ENCODE results near the gene PNPLA3. TPM values are rescaled to one million over a fixed set of nuclear protein-coding genes. Genes with fewer than 3 reads are reported as not detected.
A peak's percentile ranks its signal among the peaks of the same experiment; 100 is the strongest.

PNPLA3 gene
- polyA plus RNA-seq, 4 donors, result 1.3 to 2.2 (median 1.6) TPM

DNA sequence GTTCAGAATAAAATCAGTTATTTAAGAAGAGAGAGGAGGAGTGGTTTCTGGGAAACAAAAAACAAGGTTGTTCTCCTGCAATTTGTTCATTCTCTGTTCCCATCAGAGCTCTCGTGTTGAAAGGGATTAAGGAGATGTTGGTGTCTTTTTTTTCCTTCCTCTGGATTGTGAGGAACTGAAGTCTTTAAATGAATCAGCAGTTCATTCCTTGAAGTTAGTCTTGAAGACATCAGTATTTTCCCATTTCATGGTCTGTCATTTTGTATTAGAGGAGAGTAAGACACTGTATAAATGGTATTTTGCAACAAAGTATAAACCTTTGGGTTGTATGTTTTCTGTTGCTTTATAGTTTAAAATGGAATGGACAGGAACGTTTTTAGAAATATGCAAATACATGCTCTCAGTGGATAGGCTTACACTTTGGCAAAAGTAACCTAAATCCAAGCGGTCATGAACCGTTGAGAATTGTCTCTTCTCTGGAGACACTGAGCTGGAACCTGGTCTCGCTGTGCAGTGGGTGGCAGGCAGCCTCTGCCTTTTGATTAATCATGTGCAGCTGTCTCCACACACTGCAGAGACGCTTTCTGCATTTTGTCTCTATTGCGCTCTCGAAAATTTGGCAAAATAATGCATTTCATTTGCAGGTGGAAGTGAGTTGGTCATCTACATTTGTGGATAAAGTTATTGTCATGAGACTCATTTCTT, 64.7 kb downstream of the PNPLA3 start:
- DNase-seq (ENCODE audit: low read depth in 4 of 4, low spot score in 2 of 4), result no peak

DNA sequence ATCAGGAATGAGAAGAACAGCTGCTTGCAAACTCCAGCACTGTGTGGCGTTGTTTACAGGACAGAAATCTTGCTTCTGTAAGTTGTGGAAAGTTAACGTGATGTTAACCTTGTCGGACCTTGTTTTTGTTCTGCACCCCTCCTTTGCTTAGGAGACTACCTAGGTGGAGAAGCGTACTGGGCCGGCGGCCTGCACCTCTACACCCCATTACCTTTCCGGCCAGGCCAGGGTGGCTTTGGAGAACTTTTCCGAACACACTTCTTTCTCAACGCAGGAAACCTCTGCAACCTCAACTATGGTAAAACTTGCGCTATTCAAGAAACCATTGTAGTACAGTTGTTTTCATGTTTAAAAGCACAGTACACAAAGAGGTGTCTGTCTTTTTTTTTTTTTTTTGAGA, 65.4 kb downstream of the PNPLA3 start:
- no peak for DNase-seq (ENCODE audit: low read depth in 4 of 4, low spot score in 2 of 4)

DNA sequence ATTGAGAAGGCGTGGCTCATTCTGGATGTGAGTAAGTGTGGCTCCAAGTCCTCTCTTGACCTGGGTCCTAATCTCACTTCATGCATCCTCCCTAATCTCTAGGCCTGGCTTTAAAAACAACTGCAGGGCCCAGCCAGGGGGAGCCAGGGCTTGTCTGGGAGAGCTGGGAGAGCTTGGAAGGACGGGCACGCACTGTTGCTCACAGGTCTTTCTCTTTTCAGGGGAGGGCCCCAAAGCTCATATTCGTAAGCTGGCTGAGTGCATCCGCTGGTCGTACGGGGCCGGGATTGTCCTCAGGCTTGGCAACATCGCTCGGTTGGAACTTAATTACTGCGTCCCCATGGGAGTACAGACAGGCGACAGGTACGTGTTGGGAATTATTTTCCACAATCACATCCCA, 66.4 kb downstream of the PNPLA3 start:
- no peak for DNase-seq (ENCODE audit: low read depth in 4 of 4, low spot score in 2 of 4)

DNA sequence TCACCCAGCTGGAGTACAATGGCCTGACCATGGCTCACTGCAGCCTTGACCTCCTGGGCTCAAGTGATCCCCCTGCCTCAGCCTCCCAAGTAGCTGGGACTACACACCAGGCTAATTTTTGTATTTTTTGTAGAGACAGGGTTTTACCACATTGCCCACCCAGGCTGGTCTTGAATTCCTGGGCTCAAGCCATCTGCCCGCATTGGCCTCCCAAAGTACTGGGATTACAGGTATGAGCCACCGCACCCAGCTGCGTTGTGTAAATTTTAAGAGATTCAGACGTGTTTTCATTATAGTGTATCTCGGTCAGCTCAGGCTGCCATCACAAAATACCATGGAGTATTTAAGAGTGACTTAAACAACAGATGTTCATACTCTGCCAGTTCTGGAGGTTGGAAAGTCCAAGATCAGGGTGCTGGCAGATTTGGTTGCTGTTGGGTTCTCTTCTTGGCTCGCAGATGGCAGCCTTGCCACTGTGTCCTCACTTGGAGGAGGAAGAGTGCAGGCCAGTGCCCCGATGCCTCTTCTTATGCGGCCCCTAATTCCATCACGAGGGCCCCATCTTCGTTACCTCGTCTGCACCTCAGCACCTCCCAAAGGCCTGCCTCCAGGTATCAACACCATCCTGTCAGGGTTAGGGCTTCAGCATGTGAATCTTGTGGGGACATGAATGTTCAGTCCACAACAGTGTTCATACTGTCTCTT, 67.9 kb downstream of the PNPLA3 start:
- DNase-seq (ENCODE audit: low read depth in 4 of 4, low spot score in 2 of 4), result no peak

DNA sequence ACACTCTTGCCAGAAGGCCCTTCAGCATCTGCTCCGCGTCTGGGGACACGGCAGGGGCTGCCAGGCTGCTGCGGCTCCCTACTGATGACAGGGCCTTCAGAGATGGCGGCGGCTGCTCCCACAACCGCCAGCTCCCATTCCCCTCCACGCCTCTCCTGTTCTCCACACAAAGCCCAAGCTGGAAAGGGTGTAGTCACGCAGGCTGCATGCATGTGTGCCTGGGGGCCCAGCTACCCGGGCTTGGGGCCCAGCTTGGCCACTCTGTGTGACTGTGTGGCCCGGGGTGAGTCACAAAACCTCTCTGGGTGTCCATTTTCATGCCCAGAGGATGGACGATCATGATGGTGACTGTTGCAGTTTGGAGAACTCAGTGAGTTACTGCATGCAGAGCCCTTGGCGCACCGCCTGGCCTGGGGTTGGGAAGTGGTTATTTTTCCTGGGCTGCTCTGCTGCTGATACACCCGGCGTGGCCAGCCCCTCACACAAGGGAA, 68.8 kb downstream of the PNPLA3 start:
- DNase-seq (ENCODE audit: low read depth in 4 of 4, low spot score in 2 of 4), result no peak

DNA sequence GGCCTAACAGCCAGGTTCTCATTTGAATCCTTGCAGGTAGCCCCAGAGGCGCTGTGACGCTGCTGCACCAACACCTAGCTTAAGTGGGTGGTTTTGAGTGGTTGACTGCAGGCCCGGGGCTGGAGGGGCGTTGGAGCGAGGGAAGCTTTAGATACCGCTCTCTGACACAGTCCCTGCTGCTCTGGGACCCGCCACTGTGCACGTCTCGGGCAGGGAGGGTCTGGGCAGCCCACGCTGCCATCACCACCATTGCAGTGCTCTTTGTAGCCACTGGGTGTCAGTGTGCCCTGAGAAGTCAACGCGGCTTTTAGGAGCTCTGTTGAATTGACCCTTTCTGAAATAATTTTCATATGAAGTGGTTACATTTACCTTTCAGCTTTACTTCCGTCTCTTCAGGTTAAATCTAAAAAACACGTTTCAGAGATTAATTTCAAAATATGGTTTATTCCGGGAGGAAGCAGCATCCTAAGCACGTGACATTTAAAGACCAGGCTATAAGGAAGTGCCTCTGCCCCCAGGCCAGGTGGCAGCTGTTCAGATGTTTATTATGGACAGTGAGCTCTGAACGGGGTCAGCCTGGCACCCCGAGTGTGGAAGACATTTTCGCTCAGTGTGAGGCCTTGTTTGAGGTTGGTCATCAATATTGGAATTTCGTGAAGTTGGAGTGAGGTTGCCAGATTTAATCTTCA, 69.6 kb downstream of the PNPLA3 start:
- peak in 2 of 4 donors; percentile 28 to 48 for DNase-seq (ENCODE audit: low read depth in 4 of 4, low spot score in 2 of 4)

DNA sequence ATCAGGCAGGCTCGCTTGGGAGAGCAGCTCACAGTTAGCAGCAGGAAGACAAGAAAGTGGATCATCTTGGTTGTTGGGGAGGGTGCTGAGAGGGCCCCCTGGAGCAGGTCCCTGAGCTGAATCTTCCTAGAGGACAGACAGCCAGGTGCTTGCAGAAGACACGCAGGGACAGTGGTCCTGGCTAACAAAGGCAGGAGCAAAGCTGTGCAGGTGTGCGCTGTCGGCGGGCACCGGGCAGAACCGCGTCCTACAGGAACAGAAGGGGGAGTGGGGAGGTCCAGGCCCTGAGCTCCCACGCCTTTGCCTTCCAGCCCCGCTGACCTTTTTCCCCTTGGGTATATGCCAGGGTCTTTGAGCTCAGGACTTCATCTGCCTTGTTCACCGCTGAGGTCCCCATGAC, 70.4 kb downstream of the PNPLA3 start:
- DNase-seq (ENCODE audit: low read depth in 4 of 4, low spot score in 2 of 4), result no peak

DNA sequence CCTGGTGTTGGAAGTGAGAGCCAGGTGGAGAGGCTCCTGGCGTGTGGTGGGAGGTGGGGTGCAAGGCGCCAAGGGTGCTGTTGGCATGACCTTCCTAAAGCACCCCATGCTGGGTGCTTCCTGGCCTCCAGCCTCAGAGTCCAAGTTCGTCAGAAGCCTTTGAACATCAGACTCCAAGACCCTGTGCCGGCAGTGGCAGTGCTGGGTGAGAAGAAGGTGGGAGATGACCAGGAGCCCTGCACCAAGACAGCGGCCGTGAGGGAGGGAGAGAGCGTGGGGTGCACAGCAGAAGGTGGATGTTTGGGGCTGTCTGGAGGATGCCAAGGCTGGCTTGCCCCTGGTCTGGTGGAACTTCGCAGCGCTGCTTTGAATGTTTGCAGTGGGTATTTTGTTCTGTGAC, 70.8 kb downstream of the PNPLA3 start:
- no peak for DNase-seq (ENCODE audit: low read depth in 4 of 4, low spot score in 2 of 4)

DNA sequence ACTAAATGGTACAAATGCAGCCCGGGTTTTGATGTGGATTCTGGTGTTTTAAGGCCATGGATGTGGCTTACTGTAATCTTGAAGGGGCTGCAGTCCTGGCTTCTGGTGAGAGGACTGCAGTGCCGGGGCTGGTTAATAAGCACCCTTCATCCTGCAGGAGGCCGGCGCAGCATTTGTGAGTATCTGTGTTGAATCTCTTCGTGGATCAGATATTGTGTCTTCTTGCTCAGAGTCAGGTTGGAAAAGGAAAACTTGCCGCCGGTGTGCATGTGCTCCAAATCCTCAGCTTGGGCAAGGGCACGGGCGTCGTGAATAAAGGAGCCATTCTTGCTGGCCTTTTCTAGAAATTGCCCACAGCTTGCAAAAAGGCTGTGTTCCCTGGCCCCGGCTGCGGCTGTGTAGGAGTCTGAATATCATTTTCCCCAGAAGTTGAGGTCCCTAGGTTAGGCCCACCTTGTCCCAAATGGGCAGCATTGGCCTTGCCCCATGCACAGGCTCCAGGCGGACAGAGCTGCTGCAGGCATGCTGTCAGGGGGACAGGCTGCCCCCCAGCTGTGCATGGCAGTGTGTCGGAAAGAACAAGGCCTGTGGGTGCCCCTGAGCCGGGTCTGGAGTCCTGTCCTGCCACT, 71.6 kb downstream of the PNPLA3 start:
- DNase-seq (ENCODE audit: low read depth in 4 of 4, low spot score in 2 of 4), result no peak

DNA sequence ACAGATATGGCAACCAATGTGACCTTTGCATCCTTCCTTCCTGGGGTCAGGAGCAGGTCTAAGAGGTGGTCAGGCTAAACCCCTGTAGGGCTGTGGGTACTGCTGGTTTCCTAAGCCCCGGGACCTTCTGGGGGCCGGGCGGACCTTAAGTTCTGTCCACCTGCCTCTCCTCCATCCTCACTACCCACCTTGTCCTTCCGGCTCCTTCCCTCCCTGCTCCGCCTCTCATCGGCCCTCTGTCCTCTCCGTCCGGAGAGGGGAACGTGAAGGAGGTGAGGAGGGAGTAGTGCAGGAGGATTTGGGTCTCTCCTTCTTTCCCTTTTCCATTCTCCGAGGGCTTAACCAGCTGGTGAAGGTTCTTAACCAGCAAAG, 72.2 kb downstream of the PNPLA3 start:
- DNase-seq (ENCODE audit: low read depth in 4 of 4, low spot score in 2 of 4), result no peak

DNA sequence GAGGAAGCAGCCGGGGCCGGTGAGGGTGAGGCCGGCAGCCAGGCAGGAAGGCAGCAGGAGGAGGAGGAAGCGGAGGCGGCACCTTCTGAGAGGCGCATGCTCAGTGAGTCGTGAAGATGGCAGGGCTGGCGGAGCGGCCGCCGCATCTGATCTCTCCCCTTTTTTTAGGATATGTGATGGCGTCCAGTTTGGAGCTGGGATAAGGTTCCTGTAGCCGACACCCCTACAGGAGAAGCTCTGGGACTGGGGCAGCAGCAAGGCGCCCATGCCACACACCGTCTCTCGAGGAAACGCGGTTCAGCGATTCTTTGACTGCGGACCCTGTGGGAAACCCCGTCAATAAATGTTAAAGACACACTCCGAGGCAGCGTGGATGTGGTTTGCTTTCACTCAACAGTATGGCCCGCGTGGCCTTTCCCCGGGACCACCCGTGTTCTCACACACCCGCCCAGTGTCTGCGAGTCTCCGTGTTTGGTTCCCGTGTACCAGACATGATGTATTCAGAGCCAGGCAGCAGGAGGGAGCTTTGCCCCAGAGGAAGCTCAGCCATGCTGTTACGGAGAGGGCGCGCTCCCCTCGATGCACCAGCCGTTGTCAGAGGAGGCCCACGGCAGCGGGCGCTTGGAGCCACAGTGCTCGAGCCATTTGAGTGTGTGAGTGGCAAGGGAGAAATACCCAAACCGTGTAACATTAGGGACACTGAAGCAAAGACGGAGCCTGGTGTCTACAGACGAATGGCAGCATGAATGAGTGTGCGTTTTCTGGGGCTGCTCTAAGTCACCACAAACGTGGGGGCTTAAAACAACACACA, 72.8 kb downstream of the PNPLA3 start:
- DNase-seq (ENCODE audit: low read depth in 4 of 4, low spot score in 2 of 4), result peak in 1 of 4 donors; percentile 28

DNA sequence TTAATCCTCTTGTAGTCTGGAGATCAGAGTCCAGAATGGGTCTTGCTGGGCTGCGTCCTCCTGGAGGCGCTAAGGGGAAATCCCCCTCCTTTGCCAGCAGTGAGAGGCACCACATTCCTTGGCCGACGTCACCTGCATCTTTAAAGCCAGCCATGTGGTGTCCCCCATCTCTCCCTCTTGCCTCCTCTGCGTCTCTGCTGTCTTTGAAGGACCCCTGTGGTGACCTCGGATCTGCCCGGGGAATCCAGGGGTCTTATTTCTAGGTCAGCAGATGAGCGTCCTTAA, 73.3 kb downstream of the PNPLA3 start:
- DNase-seq (ENCODE audit: low read depth in 4 of 4, low spot score in 2 of 4), result no peak

Other genes starting within 250 kb of the PNPLA3 start
- 1 to 10 TPM; 5.1 to 6.0 (median 5.7) TPM for gene EFCAB6, start 111.5 kb upstream of the PNPLA3 start, polyA plus RNA-seq (ENCODE audit: insufficient read length in 4 of 4)
- 1 to 10 TPM; 1.6 to 5.7 (median 3.1) TPM for gene SULT4A1, start 61.3 kb upstream of the PNPLA3 start, polyA plus RNA-seq (ENCODE audit: insufficient read length in 4 of 4)
- gene PNPLA5, start 31.8 kb upstream of the PNPLA3 start, polyA plus RNA-seq (ENCODE audit: insufficient read length in 4 of 4), result under 1 TPM in 3 of 4 donors, not detected in 1; 0.06 to 0.16 (median 0.13) TPM
- gene SAMM50, start 31.6 kb downstream of the PNPLA3 start, polyA plus RNA-seq (ENCODE audit: insufficient read length in 4 of 4), result 10 to 100 TPM; 65.2 to 67.5 (median 66.5) TPM
- gene PARVB, start 100.5 kb downstream of the PNPLA3 start, polyA plus RNA-seq (ENCODE audit: insufficient read length in 4 of 4), result 10 to 100 TPM; 20.8 to 25.3 (median 23.9) TPM

Measured in left renal cortex interstitium (tissue), 4 donors.